PFSK-1 (cell line): ENCODE results near the gene SIGLEC1.

Experiments
- FOXP2 ChIP-seq: optimal IDR thresholded peaks from 2 replicates; pipeline ENCODE3; 2011; ENCODE audit warnings: borderline replicate concordance, control low read depth, inconsistent platforms; ENCODE audit not compliant: insufficient read depth; ENCODE audit errors: extremely low read length, extremely low read depth
- POLR2AphosphoS5 ChIP-seq: IDR thresholded peaks from 2 replicates; pipeline ENCODE4 v1.6.1; 2012; ENCODE audit warnings: low read depth, mild to moderate bottlenecking, control low read depth, low read length, moderate library complexity
- SIN3A ChIP-seq: IDR thresholded peaks from 2 replicates; pipeline ENCODE4 v1.6.1; 2012; ENCODE audit warnings: mild to moderate bottlenecking, low read length, moderate library complexity, borderline replicate concordance; ENCODE audit not compliant: insufficient read depth
- TAF1 ChIP-seq: IDR thresholded peaks from 2 replicates; pipeline ENCODE4 v1.6.1; 2012; ENCODE audit warnings: low read length, control low read depth, borderline replicate concordance; ENCODE audit not compliant: insufficient read depth
- TF ChIP-seq, protein P1 (sequence below), 2 experiments: IDR thresholded peaks; 2 replicates each; pipeline versions ENCODE4 v1.6.1 to v1.8.0; 2011 to 2012; ENCODE audit warnings: low read depth in 2 of 2, low read length in 2 of 2, control low read depth in 1 of 2, inconsistent platforms in 1 of 2, mild to moderate bottlenecking in 1 of 2, moderate library complexity in 1 of 2; ENCODE audit not compliant: insufficient read depth in 1 of 2

Gene SIGLEC1

DNA sequence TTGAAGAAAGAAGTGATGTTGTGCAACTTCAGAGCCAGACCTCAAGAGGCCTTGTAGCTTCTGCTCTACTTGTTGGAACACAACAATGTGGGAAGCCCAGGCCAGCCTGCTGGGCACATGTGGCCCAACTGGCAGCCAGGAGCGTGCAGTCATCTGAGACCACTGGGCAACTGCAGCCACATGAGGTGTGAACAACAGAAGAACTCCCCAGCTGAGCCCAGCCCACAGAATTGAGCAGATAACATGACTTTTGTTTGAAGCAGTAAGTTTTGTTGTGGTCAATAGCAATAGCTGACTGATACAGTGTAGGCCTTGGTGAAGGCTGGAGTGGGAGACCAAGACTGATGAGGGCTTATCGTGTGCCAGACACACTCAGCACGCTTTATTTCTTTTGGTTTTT lies 22.0 kb downstream of the SIGLEC1 start:
- TF ChIP-seq SIN3A (no peak), TAF1 (no peak), FOXP2 (no peak), POLR2AphosphoS5 (no peak)
- TF ChIP-seq, protein P1, sequence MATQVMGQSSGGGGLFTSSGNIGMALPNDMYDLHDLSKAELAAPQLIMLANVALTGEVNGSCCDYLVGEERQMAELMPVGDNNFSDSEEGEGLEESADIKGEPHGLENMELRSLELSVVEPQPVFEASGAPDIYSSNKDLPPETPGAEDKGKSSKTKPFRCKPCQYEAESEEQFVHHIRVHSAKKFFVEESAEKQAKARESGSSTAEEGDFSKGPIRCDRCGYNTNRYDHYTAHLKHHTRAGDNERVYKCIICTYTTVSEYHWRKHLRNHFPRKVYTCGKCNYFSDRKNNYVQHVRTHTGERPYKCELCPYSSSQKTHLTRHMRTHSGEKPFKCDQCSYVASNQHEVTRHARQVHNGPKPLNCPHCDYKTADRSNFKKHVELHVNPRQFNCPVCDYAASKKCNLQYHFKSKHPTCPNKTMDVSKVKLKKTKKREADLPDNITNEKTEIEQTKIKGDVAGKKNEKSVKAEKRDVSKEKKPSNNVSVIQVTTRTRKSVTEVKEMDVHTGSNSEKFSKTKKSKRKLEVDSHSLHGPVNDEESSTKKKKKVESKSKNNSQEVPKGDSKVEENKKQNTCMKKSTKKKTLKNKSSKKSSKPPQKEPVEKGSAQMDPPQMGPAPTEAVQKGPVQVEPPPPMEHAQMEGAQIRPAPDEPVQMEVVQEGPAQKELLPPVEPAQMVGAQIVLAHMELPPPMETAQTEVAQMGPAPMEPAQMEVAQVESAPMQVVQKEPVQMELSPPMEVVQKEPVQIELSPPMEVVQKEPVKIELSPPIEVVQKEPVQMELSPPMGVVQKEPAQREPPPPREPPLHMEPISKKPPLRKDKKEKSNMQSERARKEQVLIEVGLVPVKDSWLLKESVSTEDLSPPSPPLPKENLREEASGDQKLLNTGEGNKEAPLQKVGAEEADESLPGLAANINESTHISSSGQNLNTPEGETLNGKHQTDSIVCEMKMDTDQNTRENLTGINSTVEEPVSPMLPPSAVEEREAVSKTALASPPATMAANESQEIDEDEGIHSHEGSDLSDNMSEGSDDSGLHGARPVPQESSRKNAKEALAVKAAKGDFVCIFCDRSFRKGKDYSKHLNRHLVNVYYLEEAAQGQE (IDR thresholded peaks at IDR 0.05; ENCODE audit: insufficient read depth in 1 of 2, low read depth in 2 of 2, low read length in 2 of 2), result no peak

DNA sequence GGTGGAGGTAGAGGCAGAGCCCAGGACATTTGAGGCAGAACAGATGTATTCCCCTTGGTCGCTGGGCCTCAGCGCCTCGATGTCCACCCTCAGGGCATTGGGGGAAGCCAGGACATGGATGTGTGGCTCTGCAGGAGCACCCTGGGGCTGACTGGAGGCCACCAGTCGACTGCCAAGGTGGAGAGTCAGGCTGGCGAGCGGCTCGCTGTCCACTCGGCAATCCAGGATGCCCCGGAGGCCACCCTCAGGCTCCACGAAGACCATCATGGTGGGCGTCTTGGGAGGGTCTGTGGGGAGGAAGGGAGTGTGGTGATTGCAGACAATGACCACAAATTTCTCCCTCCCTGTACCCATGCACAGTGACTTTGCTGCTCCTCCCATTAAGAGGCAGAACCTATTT lies 22.4 kb downstream of the SIGLEC1 start:
- no peak for TF ChIP-seq FOXP2
- TF ChIP-seq SIN3A, result no peak
- TF ChIP-seq, protein P1 (IDR thresholded peaks at IDR 0.05; ENCODE audit: insufficient read depth in 1 of 2, low read depth in 2 of 2, low read length in 2 of 2), result no peak
- no peak for TF ChIP-seq TAF1
- TF ChIP-seq POLR2AphosphoS5, result no peak

DNA sequence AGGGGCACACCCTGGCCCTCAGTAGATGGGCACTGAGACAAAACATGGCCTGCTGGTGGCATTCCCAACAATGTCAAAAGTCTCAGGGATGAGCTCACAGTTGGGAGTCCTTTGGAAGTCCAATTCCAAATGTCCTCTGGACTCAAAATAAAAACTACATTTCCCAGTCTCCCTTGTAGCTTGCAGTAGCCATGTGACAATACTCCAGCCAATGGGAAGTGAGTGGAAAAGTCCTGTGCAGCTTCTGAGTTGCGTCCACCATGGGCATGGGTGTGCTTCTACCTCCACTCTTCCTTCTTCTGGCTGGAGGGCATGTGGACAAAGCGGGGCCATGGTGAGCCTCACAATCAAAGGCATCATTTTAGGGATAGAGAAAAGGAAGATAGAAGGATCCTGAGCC lies 24.7 kb downstream of the SIGLEC1 start:
- TF ChIP-seq POLR2AphosphoS5 (no peak), TAF1 (no peak), FOXP2 (no peak)
- TF ChIP-seq, protein P1 (IDR thresholded peaks at IDR 0.05; ENCODE audit: insufficient read depth in 1 of 2, low read depth in 2 of 2, low read length in 2 of 2), result no peak

DNA sequence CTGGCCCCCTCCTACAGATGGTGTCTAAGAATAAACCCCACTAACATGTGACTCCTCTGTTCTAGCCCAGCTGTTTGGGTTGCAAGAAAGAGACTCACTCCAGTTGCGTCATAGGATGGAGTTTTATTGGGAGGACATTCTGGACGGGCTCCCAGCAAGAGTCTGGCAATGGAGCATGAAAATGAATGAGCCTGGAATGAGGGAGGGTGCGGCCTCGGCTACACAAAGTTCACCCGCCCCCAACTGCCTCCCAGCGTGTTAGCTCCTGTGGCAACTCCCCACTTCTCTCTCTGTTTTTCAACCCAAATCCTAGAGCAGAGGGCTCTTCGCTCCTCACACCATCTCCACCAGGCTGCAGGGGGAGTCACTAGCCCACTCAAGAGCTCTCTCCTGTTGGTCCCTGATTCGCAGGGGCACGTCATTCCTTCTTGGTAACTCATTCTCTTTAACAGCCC lies 25.5 kb downstream of the SIGLEC1 start:
- TF ChIP-seq POLR2AphosphoS5 (no peak), SIN3A (no peak), FOXP2 (no peak), TAF1 (no peak)
- TF ChIP-seq, protein P1 (IDR thresholded peaks at IDR 0.05; ENCODE audit: insufficient read depth in 1 of 2, low read depth in 2 of 2, low read length in 2 of 2), result no peak

DNA sequence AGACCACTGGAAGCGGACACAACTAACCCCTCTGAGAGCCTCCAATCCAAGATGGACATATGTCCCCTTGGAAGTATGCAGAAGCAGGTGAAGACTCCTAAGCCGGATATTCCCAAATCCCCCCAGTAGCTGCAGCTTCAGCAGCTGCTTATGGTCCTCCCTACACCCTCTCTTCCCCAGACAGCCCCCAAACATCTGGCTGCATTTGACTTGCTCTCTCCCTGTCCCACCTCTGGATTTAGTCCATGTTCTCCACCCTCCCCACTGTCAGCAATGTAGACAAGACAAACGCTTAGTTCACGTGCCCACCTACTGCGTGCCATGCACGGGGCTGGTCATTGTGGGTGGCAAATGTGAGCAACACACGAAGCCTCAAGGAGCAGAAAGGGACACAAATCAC lies 26.0 kb downstream of the SIGLEC1 start:
- no peak for TF ChIP-seq TAF1
- no peak for TF ChIP-seq FOXP2
- no peak for TF ChIP-seq SIN3A
- no peak for TF ChIP-seq POLR2AphosphoS5
- TF ChIP-seq, protein P1 (IDR thresholded peaks at IDR 0.05; ENCODE audit: insufficient read depth in 1 of 2, low read depth in 2 of 2, low read length in 2 of 2), result no peak
